Hematopoietic multipotent progenitor cell treated with erythropoietin and hydrocortisone succinate and interleukin-3 and kit ligand, for 4 days (in vitro differentiated cells): ENCODE data around the gene SCAANT1.

Experiments
- DNase-seq: peaks from one replicate; pipeline ENCODE4 v3.0.0-alpha.2; 2015

The SCAANT1 gene

GRCh38 chr3:63933459-63933858 lies 21.3 kb upstream of the SCAANT1 start:
- DNase-seq, result peak; percentile 73

GRCh38 chr3:63932509-63933212 lies 20.5 kb upstream of the SCAANT1 start:
- DNase-seq, result no peak

- peak; percentile 46 for DNase-seq
These were observed 19.1 kb upstream of the SCAANT1 start for GRCh38 chr3:63931290-63931689.

GRCh38 chr3:63927422-63928280 lies 15.5 kb upstream of the SCAANT1 start:
- DNase-seq, result peak; percentile 43

- DNase-seq, result no peak
These were observed 14.1 kb upstream of the SCAANT1 start for GRCh38 chr3:63926309-63926708.

GRCh38 chr3:63922491-63923199 lies 10.5 kb upstream of the SCAANT1 start:
- no peak for DNase-seq

- peak; percentile 70 for DNase-seq
These were observed 9.7 kb upstream of the SCAANT1 start for GRCh38 chr3:63921741-63922482.

GRCh38 chr3:63920001-63920400 lies 7.8 kb upstream of the SCAANT1 start:
- DNase-seq, result no peak

GRCh38 chr3:63918321-63918720 lies 6.1 kb upstream of the SCAANT1 start:
- no peak for DNase-seq

- peak; percentile 62 for DNase-seq
These were observed 2.1 kb upstream of the SCAANT1 start for GRCh38 chr3:63914312-63914711.

GRCh38 chr3:63912768-63913588 lies 795 bp upstream of the SCAANT1 start:
- DNase-seq, result peak; percentile 59

GRCh38 chr3:63911509-63911872 lies 692 bp downstream of the SCAANT1 start:
- DNase-seq, result no peak

- DNase-seq, result peak; percentile 28
These were observed 1.3 kb downstream of the SCAANT1 start for GRCh38 chr3:63910891-63911290.

- no peak for DNase-seq
These were observed 2.2 kb downstream of the SCAANT1 start for GRCh38 chr3:63910001-63910400.

- DNase-seq, result no peak
These were observed 2.8 kb downstream of the SCAANT1 start for GRCh38 chr3:63909431-63909830.

GRCh38 chr3:63908776-63909175 lies 3.4 kb downstream of the SCAANT1 start:
- no peak for DNase-seq

- DNase-seq, result no peak
These were observed 4.0 kb downstream of the SCAANT1 start for GRCh38 chr3:63908081-63908736.

GRCh38 chr3:63905731-63906620 lies 6.2 kb downstream of the SCAANT1 start:
- no peak for DNase-seq

GRCh38 chr3:63900459-63900858 lies 11.7 kb downstream of the SCAANT1 start:
- peak; percentile 45 for DNase-seq

GRCh38 chr3:63900010-63900409 lies 12.2 kb downstream of the SCAANT1 start:
- DNase-seq, result no peak
